A549 treated with ZK216348 at 1 μM for 4 hours (cell line): ENCODE measurements around the gene UCP1. TPM values are rescaled to one million over a fixed set of nuclear protein-coding genes. Genes with fewer than 3 reads are reported as not detected.

Experiments used
- total RNA-seq: library from RNA; stranded (reverse); fragments of 200-300 nt; extraction: Qiagen RNA extraction; gene quantifications from 5 replicates; pipeline ENCODE4 v1.2.3, GENCODE V29; 2022; ENCODE audit warnings: low read depth

UCP1 gene
- 0.11 TPM in 1 of 5 replicates, not detected in the others for total RNA-seq

DNA sequence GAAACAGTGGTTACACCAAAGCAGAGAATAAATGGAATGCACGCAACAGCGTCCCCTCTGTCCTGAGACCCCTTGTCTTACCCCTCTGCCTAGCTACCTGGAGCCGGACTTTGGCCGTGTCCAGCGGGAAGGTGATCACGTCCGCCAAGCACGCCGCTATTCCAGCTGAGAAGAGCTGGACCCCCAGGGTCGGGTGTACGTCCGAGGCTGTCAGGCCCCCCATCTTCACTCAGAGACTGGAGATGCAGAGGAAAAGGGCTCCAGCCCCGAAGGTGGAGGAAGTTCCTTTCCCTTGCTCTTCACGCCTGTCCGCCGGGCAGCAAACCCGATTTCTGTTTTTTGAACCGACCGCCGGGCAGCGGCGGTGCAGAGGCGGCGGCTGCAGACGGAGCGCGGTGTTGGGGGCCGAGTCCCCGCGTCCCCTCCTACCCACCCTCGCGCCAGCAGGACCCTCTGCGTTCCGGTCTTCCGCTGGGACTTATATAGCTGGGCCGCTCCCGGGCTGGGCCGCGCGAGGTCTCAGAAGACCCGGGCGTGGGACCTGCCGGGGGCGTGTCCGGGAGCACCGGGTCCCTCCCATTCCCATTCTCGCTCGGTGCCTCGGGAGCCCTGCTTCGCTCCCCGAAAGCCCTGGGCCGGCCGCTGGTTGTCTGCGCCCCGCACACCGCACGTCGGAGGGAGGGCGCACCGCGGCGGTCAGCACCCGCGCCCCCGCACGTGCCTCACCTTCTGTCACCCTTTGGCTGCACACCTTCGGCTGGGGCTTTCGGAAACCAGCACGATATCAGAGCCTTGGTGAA lies at the start of gene UCP1:
TSS of gene UCP1 (minus strand) at position 455 of the 800 bp plus-strand sequence. CDS start at position 223, 232 bp downstream.

GRCh38 chr4:140523857-140524742 lies 44.7 kb downstream of the UCP1 start, which contains the start of gene ELMOD2:
ELMOD2 (plus strand) TSS chr4:140524168; CDS start chr4:140525429, 1,261 bp downstream.

Other genes with a start within 250 kb of the UCP1 start
- gene SCOC, start 195.3 kb downstream of the UCP1 start, total RNA-seq = 9.1 to 35.9 TPM (median 30.2 TPM) in 5 replicates
- 3.4 to 8.1 TPM (median 5.3 TPM) in 5 replicates for gene CLGN, start 141.3 kb downstream of the UCP1 start, total RNA-seq
- not detected in 5 replicates for gene MGAT4D, start 70.7 kb downstream of the UCP1 start, total RNA-seq
- 8.2 to 12.9 TPM (median 11.4 TPM) in 5 replicates for gene ELMOD2, start 44.8 kb downstream of the UCP1 start, total RNA-seq
- 5.8 to 7.8 TPM (median 7.3 TPM) in 5 replicates for gene TBC1D9, start 187.4 kb upstream of the UCP1 start, total RNA-seq